Chondrocyte (in vitro differentiated cells): Measurements from ENCODE around the gene COMMD4. TPM values are rescaled to one million over a fixed set of nuclear protein-coding genes. Genes with fewer than 3 reads are reported as not detected.
"Not testable (repeated sequence)": the region's sequence is repeated elsewhere in the genome, so short reads cannot be mapped to it uniquely, and the experiment has no call there.

Experiments
- DNase-seq: peaks from one replicate; pipeline ENCODE4 v3.0.0; 2021; ENCODE audit warnings: mixed read lengths, low spot score
- H3K27ac Mint-ChIP-seq: one replicate; pipeline ENCODE4 v1.8.0; 2021; ENCODE audit warnings: mild to moderate bottlenecking, moderate library complexity, mixed read lengths; ENCODE audit not compliant: unreplicated experiment
- H3K27me3 Mint-ChIP-seq: 2 replicates; pipeline ENCODE4 v1.8.0; 2021; ENCODE audit warnings: low read depth, mixed read lengths
- H3K36me3 Mint-ChIP-seq: 2 replicates; pipeline ENCODE4 v1.8.0; 2021; ENCODE audit warnings: low read depth, mixed read lengths
- H3K4me1 Mint-ChIP-seq: 2 replicates; pipeline ENCODE4 v1.8.0; 2021; ENCODE audit warnings: low read depth, mild to moderate bottlenecking, mixed read lengths
- H3K4me3 Mint-ChIP-seq: one replicate; pipeline ENCODE4 v1.8.0; 2021; ENCODE audit warnings: mild to moderate bottlenecking, moderate library complexity, mixed read lengths; ENCODE audit not compliant: unreplicated experiment
- H3K9me3 Mint-ChIP-seq: 2 replicates; pipeline ENCODE4 v1.8.0; 2021; ENCODE audit warnings: low read depth, mixed read lengths
- CTCF ChIP-seq: fragments of 200-600 bp; sonication (generic); IDR thresholded peaks from 2 replicates; pipeline ENCODE4 v1.5.0; 2021; ENCODE audit warnings: antibody characterized with exemption, mild to moderate bottlenecking, moderate library complexity
- microRNA-seq: library from miRNA; unstranded; fragments of <30 nt; microRNA quantifications from one replicate; pipeline ENCODE4 v1.2.0, GENCODE V29; 2020; ENCODE audit warnings: borderline number of aligned reads
- total RNA-seq: library from RNA; stranded (reverse); gene quantifications from 3 replicates; pipeline ENCODE4 v1.2.1, GENCODE V29; 2021

Gene COMMD4
- total RNA-seq, 1 donor from 2014 or later, result 69.8 TPM

GRCh38 chr15:75371901-75372688 is 36.2 kb downstream of the COMMD4 start:
- peaks cover 19% of the 10 kb centered on the region for H3K4me1 Mint-ChIP-seq
- H3K9me3 Mint-ChIP-seq, result no peaks in the 10 kb centered on the region
- no peaks in the 10 kb centered on the region for H3K27me3 Mint-ChIP-seq
- H3K4me3 Mint-ChIP-seq, result no peak overlapping the region
- peaks cover 22% of the 10 kb centered on the region for H3K36me3 Mint-ChIP-seq
- no peak for DNase-seq
- no peak for TF ChIP-seq CTCF
- no peak overlapping the region for H3K27ac Mint-ChIP-seq

DNA sequence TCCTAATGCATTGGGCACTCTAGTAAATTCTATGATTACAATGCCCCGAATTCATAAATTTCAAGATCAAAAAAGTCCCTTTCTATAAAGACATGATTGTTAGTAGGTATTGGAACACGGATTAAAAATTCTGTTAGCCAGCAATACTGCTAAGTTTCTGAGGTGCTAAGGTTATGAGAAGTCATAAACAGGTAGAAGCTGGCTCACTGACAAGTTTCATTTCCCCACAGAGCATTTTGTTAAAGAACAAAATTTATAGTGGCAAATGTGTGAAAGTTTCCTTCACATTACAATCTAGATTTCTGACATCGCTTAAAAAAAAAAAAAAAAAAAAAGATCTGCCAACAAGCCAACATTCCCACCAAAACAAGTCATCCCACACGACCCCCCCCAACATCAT is 44.9 kb downstream of the COMMD4 start:
- Mint-ChIP-seq H3K4me1 (no peaks in the 10 kb centered on the region), H3K36me3 (peaks cover 35% of the 10 kb centered on the region), H3K27me3 (no peaks in the 10 kb centered on the region), H3K4me3 (no peak overlapping the region), H3K9me3 (no peaks in the 10 kb centered on the region), H3K27ac (no peak overlapping the region)
- no peak for DNase-seq
- TF ChIP-seq CTCF, result no peak

- not testable (repeated sequence) for H3K27ac Mint-ChIP-seq, H3K27me3 Mint-ChIP-seq, H3K4me3 Mint-ChIP-seq, DNase-seq, H3K4me1 Mint-ChIP-seq, H3K9me3 Mint-ChIP-seq
- peaks cover 32% of the 10 kb centered on the region for H3K36me3 Mint-ChIP-seq
Observed at GRCh38 chr15:75383986-75384385, 48.1 kb downstream of the COMMD4 start.

Small RNA genes within 50 kb of the gene (microRNA-seq; reads per million reads assigned to microRNA genes)
- not detected for gene MIR631

Other genes with a start within 250 kb of the COMMD4 start
- 12.2 to 33.4 TPM (median 32.9 TPM) in 3 replicates for gene C15orf39, start 134.2 kb upstream of the COMMD4 start, total RNA-seq
- gene GOLGA6C, start 77.7 kb upstream of the COMMD4 start, total RNA-seq, result not detected in 3 replicates
- 0.15 TPM in 1 of 3 replicates, not detected in the others for gene GOLGA6D, start 53.2 kb upstream of the COMMD4 start, total RNA-seq
- gene NEIL1, start 11.0 kb downstream of the COMMD4 start, total RNA-seq, result 20.6 to 25.1 TPM (median 22.0 TPM) in 3 replicates
- gene MAN2C1, start 32.5 kb downstream of the COMMD4 start, total RNA-seq, result 105 to 158 TPM (median 109 TPM) in 3 replicates
- gene SIN3A, start 115.6 kb downstream of the COMMD4 start, total RNA-seq, result 39.3 to 50.9 TPM (median 44.9 TPM) in 3 replicates
- 33.2 to 36.8 TPM (median 33.6 TPM) in 3 replicates for gene PTPN9, start 243.3 kb downstream of the COMMD4 start, total RNA-seq